HG03521 (cell line): ENCODE data around the gene MCHR2.
"Not testable (repeated sequence)": the region's sequence is repeated elsewhere in the genome, so short reads cannot be mapped to it uniquely, and the experiment has no call there.

Experiments used
- ATAC-seq: cut with Tn5 transposase; IDR thresholded peaks from one replicate; pipeline ENCODE4 v1.9.1; 2021; ENCODE audit warnings: mild to moderate bottlenecking, moderate library complexity; ENCODE audit not compliant: unreplicated experiment

The MCHR2 gene

GRCh38 chr6:99993533-99994251 is at the start of gene MCHR2:
Gene MCHR2 (minus strand): TSS chr6:99994223. CDS start chr6:99956147, 38,076 bp downstream.
- ATAC-seq = no peak

- ATAC-seq = not testable (repeated sequence)
These were observed 44.5 kb upstream of the MCHR2 start for GRCh38 chr6:100038546-100038945.

- no peak for ATAC-seq
These were observed 42.0 kb upstream of the MCHR2 start for GRCh38 chr6:100035873-100036653.

- ATAC-seq = no peak
These were observed 29.8 kb upstream of the MCHR2 start for GRCh38 chr6:100023798-100024197.

- ATAC-seq = no peak
These were observed 28.8 kb upstream of the MCHR2 start for GRCh38 chr6:100022847-100023246.

GRCh38 chr6:100008857-100009256 is 14.8 kb upstream of the MCHR2 start:
- no peak for ATAC-seq

GRCh38 chr6:100001915-100002388 is 7.9 kb upstream of the MCHR2 start:
- ATAC-seq = peak; percentile 94

- no peak for ATAC-seq
These were observed 3.1 kb upstream of the MCHR2 start for GRCh38 chr6:99997141-99997540.

- no peak for ATAC-seq
These were observed 1.9 kb upstream of the MCHR2 start for GRCh38 chr6:99995916-99996315.

GRCh38 chr6:99993146-99993532 is 884 bp downstream of the MCHR2 start:
- ATAC-seq = no peak

GRCh38 chr6:99991955-99992354 is 2.1 kb downstream of the MCHR2 start:
- ATAC-seq = no peak

GRCh38 chr6:99980741-99981140 is 13.3 kb downstream of the MCHR2 start:
- ATAC-seq = no peak

GRCh38 chr6:99979953-99980352 is 14.1 kb downstream of the MCHR2 start:
- no peak for ATAC-seq

GRCh38 chr6:99967052-99967451 is 27.0 kb downstream of the MCHR2 start:
- ATAC-seq = no peak

- no peak for ATAC-seq
These were observed 34.0 kb downstream of the MCHR2 start for GRCh38 chr6:99960027-99960426.

GRCh38 chr6:99951016-99951805 is 42.8 kb downstream of the MCHR2 start:
- ATAC-seq = no peak

GRCh38 chr6:99946005-99946404 is 48.0 kb downstream of the MCHR2 start:
- ATAC-seq = no peak

- ATAC-seq = no peak
These were observed 50.2 kb downstream of the MCHR2 start for GRCh38 chr6:99943846-99944245.

GRCh38 chr6:99940582-99940981 is 53.4 kb downstream of the MCHR2 start:
- no peak for ATAC-seq

GRCh38 chr6:99933129-99933528 is 60.9 kb downstream of the MCHR2 start:
- ATAC-seq = no peak

- no peak for ATAC-seq
These were observed 81.4 kb downstream of the MCHR2 start for GRCh38 chr6:99912657-99913056.
